ENCODE measurements around the gene UMOD. TPM values are rescaled to one million over a fixed set of nuclear protein-coding genes. Genes with fewer than 3 reads are reported as not detected.

UMOD gene
- total RNA-seq: not detected in 2 replicates

DNA sequence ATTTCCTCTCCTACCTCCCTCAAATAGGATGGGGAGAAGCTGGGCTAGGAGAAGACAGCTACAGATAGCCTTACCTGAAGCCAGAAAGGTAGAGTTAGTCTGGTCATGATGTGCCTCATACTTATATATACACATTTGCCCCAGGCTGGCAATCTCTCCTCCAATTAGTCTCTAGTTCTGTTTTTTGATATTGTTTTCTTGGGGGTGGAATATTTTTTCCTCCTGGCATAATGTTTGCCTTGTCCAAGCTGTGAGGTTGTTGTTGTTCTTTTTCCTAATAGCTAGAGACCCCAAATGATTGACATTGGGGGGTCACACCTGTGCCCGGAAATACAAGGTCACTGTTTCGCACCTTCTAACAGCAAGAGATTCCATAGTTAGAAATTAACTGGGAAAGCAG, at the start of gene UMOD:
Gene UMOD, minus strand, starts transcription at position 101 of the 400 bp plus-strand sequence. CDS start 1,978 bp downstream, outside the sequence.

DNA sequence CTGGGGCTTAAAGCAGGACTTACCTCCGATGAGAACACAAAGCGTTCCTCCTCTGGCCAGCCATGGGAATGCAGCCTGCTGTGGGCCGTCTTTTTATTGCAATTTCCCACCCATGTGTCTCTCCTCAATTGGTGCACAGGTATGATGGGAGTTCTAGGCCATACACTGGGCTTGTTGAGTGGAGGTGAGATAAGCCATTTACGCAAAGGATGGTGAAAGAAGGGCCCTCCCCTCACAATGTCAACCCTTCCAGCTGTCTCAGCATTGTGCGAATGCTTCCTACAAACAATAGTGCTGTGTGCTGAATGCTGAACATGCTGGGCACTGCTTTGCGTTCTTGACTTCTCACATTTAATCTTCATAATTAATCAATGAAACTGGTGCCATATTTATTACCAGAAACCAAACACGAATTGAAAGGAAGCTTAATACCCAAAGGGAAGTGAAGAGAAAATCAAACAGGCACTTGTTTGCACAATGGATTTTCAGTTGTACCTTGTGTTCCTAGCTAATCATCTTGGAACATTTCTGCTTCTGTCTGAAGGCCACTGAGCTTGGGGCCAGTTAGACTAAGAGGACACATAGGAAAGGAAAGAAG, 25.0 kb downstream of the UMOD start, which contains the start of gene GP2:
Gene GP2, minus strand, starts transcription at position 70 of the 598 bp plus-strand sequence. CDS start 1,082 bp downstream, outside the sequence.

Other genes starting within 250 kb of the UMOD start
- not detected in 2 replicates for gene GP2, start 25.2 kb downstream of the UMOD start, total RNA-seq
- not detected in 2 replicates for gene PDILT, start 52.0 kb upstream of the UMOD start, total RNA-seq
- gene ACSM5, start 56.8 kb upstream of the UMOD start, total RNA-seq: 0.19 TPM in 1 of 2 replicates, not detected in the other
- under 0.01 TPM in 1 of 2 replicates, not detected in the other for gene ACSM2A, start 98.8 kb upstream of the UMOD start, total RNA-seq
- gene ACSM2B, start 223.7 kb upstream of the UMOD start, total RNA-seq: under 0.01 TPM in 1 of 2 replicates, not detected in the other

Measured in regular cardiac myocyte (primary cell).